GM18909 (cell line): Measurements from ENCODE around the gene ENG.
"Not testable (repeated sequence)": the region's sequence is repeated elsewhere in the genome, so short reads cannot be mapped to it uniquely, and the experiment has no call there.

ENCODE experiments used
- ATAC-seq: cut with Tn5 transposase; IDR thresholded peaks from one replicate; pipeline ENCODE4 v1.9.1; 2021; ENCODE audit warnings: mild to moderate bottlenecking; ENCODE audit not compliant: unreplicated experiment, poor library complexity

ENG gene

GRCh38 chr9:127796852-127797370, 57.5 kb downstream of the ENG start:
- no peak for ATAC-seq

- no peak for ATAC-seq
Measured at GRCh38 chr9:127796225-127796813, 58.1 kb downstream of the ENG start.

GRCh38 chr9:127794001-127794791, 60.3 kb downstream of the ENG start:
- no peak for ATAC-seq

GRCh38 chr9:127793093-127793708, 61.3 kb downstream of the ENG start:
- no peak for ATAC-seq

- no peak for ATAC-seq
Measured at GRCh38 chr9:127792417-127793031, 61.9 kb downstream of the ENG start.

- ATAC-seq = no peak
Measured at GRCh38 chr9:127791085-127791484, 63.4 kb downstream of the ENG start.

GRCh38 chr9:127790094-127790855, 64.2 kb downstream of the ENG start:
- no peak for ATAC-seq

GRCh38 chr9:127789179-127789578, 65.3 kb downstream of the ENG start:
- ATAC-seq = no peak

GRCh38 chr9:127788337-127789011, 66.0 kb downstream of the ENG start:
- ATAC-seq = no peak

GRCh38 chr9:127786773-127787104, 67.7 kb downstream of the ENG start:
- ATAC-seq = no peak

- ATAC-seq = peak; percentile 63
Measured at GRCh38 chr9:127785933-127786772, 68.3 kb downstream of the ENG start, which contains the start of gene CDK9. Gene CDK9, plus strand, starts transcription at chr9:127786034. Its CDS starts 115 bp downstream, at chr9:127786149.

GRCh38 chr9:127785023-127785932, 69.2 kb downstream of the ENG start:
- peak; percentile 46 for ATAC-seq

- no peak for ATAC-seq
Measured at GRCh38 chr9:127783111-127784008, 71.1 kb downstream of the ENG start.

GRCh38 chr9:127781806-127782205, 72.7 kb downstream of the ENG start:
- ATAC-seq = no peak

GRCh38 chr9:127780909-127781308, 73.5 kb downstream of the ENG start:
- not testable (repeated sequence) for ATAC-seq

GRCh38 chr9:127780126-127780885, 74.2 kb downstream of the ENG start:
- ATAC-seq = no peak
